Left lung (tissue), 10 donors: Measurements from ENCODE around the gene SZT2. TPM values are rescaled to one million over a fixed set of nuclear protein-coding genes. Genes with fewer than 3 reads are reported as not detected.
A peak's percentile ranks its signal among the peaks of the same experiment; 100 is the strongest.

Experiments
- ATAC-seq: fragments of 200-7000 bp; cut with Tn5 transposase; one replicate; pipeline ENCODE4 v1.9.1; 2020; ENCODE audit warnings: moderate library complexity
- DNase-seq, 4 donors: peaks; one replicate each; pipeline ENCODE4 v3.0.0-alpha.2; 2013 to 2020
- H3K27ac ChIP-seq, 2 donors: fragments of 200-600 bp; sonication (generic) in 1 of 2; one replicate each; pipeline versions ENCODE4 v1.5.0 to v1.8.0; 2020 to 2021
- H3K27me3 ChIP-seq, 2 donors: fragments of 200-600 bp; sonication (generic) in 1 of 2; one replicate each; pipeline versions ENCODE4 v1.5.0 to v1.8.0; 2020 to 2021
- H3K36me3 ChIP-seq, 2 donors: fragments of 200-600 bp; sonication (generic) in 1 of 2; one replicate each; pipeline versions ENCODE4 v1.5.0 to v1.8.0; 2020 to 2021
- H3K4me1 ChIP-seq, 2 donors: fragments of 200-600 bp; one replicate each; pipeline ENCODE4 v1.8.0; 2021
- H3K4me3 ChIP-seq, 2 donors: fragments of 200-600 bp; sonication (generic) in 1 of 2; one replicate each; pipeline versions ENCODE4 v1.5.0 to v1.8.0; 2020 to 2021; ENCODE audit warnings: mild to moderate bottlenecking in 1 of 2
- H3K9me3 ChIP-seq, 2 donors: fragments of 200-600 bp; sonication (generic) in 1 of 2; one replicate each; pipeline versions ENCODE4 v1.5.0 to v1.8.0; 2020 to 2021
- CTCF ChIP-seq, 2 donors: fragments of 200-600 bp; sonication (generic) in 1 of 2; IDR thresholded peaks; one replicate each; pipeline versions ENCODE4 v1.5.0 to v1.8.0; 2021; ENCODE audit warnings: antibody characterized with exemption in 2 of 2
- intact Hi-C, 2 donors: fragments of 100-400 bp; cut with DNase I; formaldehyde crosslinking; loops; one replicate each; pipeline versions ENCODE4 v1.11.2 to v1.14.2; 2022
- polyA plus RNA-seq, 6 donors: library from polyadenylated mRNA; unstranded; fragments of 120-200 nt; gene quantifications; one replicate each; pipeline ENCODE4 v1.2.1, GENCODE V29; 2013; ENCODE audit not compliant: insufficient read length in 6 of 6
- total RNA-seq, 2 donors: library from RNA; stranded (reverse); fragmentation: NEBNext Ultra II Directional; extraction: Animal tissue kit (Norgen Biotek cat#: 25700); gene quantifications; one replicate each; pipeline ENCODE4 v1.2.1, GENCODE V29; 2021
- donor health status: DM: no; HTN: yes; CAD: no.
- donor health status: DM: no; HTN: no; CAD: no.

SZT2 gene
- total and polyA plus RNA-seq, 8 donors, result 25.3 to 68.0 (median 33.1) TPM

- Histone ChIP-seq H3K4me3 (no peak overlapping the region), H3K9me3 (no peaks in the 10 kb centered on the region), H3K36me3 (no peaks in the 10 kb centered on the region), H3K4me1 (peaks cover 8 to 42% of the 10 kb centered on the region in 2 donors), H3K27ac (peak overlapping the region in 1 of 2 donors; percentile 48), H3K27me3 (no peaks in the 10 kb centered on the region)
- intact Hi-C loops, result no loop called here
- no peak for ATAC-seq
- no peak for TF ChIP-seq CTCF (IDR thresholded peaks at IDR 0.05)
- no peak for DNase-seq
Observed at GRCh38 chr1:43372172-43372571, 17.5 kb upstream of the SZT2 start.

GRCh38 chr1:43373066-43373940 lies 16.4 kb upstream of the SZT2 start:
- Histone ChIP-seq H3K4me3 (no peak overlapping the region), H3K27me3 (no peaks in the 10 kb centered on the region), H3K27ac (peak overlapping the region; percentile 26 to 48), H3K9me3 (no peaks in the 10 kb centered on the region), H3K4me1 (peaks cover 8 to 41% of the 10 kb centered on the region in 2 donors), H3K36me3 (no peaks in the 10 kb centered on the region)
- ATAC-seq, result peak; percentile 19
- DNase-seq, result no peak
- intact Hi-C loops, result no loop called here
- no peak for TF ChIP-seq CTCF (IDR thresholded peaks at IDR 0.05)

GRCh38 chr1:43376723-43377235 lies 12.9 kb upstream of the SZT2 start:
- H3K4me1 ChIP-seq, result peaks cover 0 to 33% of the 10 kb centered on the region in 2 donors
- H3K27me3 ChIP-seq, result no peaks in the 10 kb centered on the region
- no peaks in the 10 kb centered on the region for H3K9me3 ChIP-seq
- peak overlapping the region in 1 of 2 donors; percentile 10 for H3K27ac ChIP-seq
- H3K4me3 ChIP-seq, result no peak overlapping the region
- no peak for TF ChIP-seq CTCF (IDR thresholded peaks at IDR 0.05)
- ATAC-seq, result peak; percentile 88
- intact Hi-C loops, result no loop called here
- no peak for DNase-seq
- peaks cover 0 to 22% of the 10 kb centered on the region in 2 donors for H3K36me3 ChIP-seq

GRCh38 chr1:43377831-43378230 lies 11.9 kb upstream of the SZT2 start:
- H3K4me1 ChIP-seq, result peaks cover 0 to 37% of the 10 kb centered on the region in 2 donors
- DNase-seq (no peak), ATAC-seq (no peak)
- intact Hi-C loops, result no loop called here
- no peak for TF ChIP-seq CTCF (IDR thresholded peaks at IDR 0.05)
- H3K9me3 ChIP-seq, result no peaks in the 10 kb centered on the region
- H3K27me3 ChIP-seq, result no peaks in the 10 kb centered on the region
- H3K27ac ChIP-seq, result no peak overlapping the region
- H3K36me3 ChIP-seq, result peaks cover 0 to 33% of the 10 kb centered on the region in 2 donors
- no peak overlapping the region for H3K4me3 ChIP-seq

- no peak for TF ChIP-seq CTCF (IDR thresholded peaks at IDR 0.05)
- ATAC-seq (no peak), DNase-seq (no peak)
- H3K27ac ChIP-seq, result no peak overlapping the region
- H3K36me3 ChIP-seq, result peaks cover 0 to 49% of the 10 kb centered on the region in 2 donors
- intact Hi-C loops, result no loop called here
- H3K4me3 ChIP-seq, result no peak overlapping the region
- H3K27me3 ChIP-seq, result no peaks in the 10 kb centered on the region
- no peaks in the 10 kb centered on the region for H3K9me3 ChIP-seq
- H3K4me1 ChIP-seq, result peaks cover 0 to 26% of the 10 kb centered on the region in 2 donors
Observed at GRCh38 chr1:43379476-43379875, 10.2 kb upstream of the SZT2 start.
